K562 (cell line): ENCODE results near the gene RSPH6A. TPM values are rescaled to one million over a fixed set of nuclear protein-coding genes. Genes with fewer than 3 reads are reported as not detected.

Source experiments
- BRCA1 ChIP-seq, 2 experiments: fragments of 450-650 bp in 1 of 2; sonication (generic) in 1 of 2; formaldehyde crosslinking in 1 of 2; IDR thresholded peaks; 2 replicates each; pipeline versions ENCODE4 v1.5.0 to v1.6.1; 2017 to 2020; ENCODE audit warnings: mild to moderate bottlenecking in 1 of 2, missing genetic modification reagents in 1 of 2
- NONO ChIP-seq, 2 experiments: fragments of 200-400 bp in 1 of 2; fragments of 450-650 bp in 1 of 2; formaldehyde crosslinking in 1 of 2; IDR thresholded peaks; 2 replicates each; pipeline ENCODE4 v1.6.1; 2017; ENCODE audit warnings: low read depth in 2 of 2, mild to moderate bottlenecking in 2 of 2, moderate library complexity in 2 of 2, low read length in 1 of 2
- NR2F6 ChIP-seq: fragments of 450-650 bp; formaldehyde crosslinking; IDR thresholded peaks from 2 replicates; pipeline ENCODE4 v1.4.0; 2020; ENCODE audit warnings: mild to moderate bottlenecking
- PHB ChIP-seq: fragments of 250-450 bp; sonication (Bioruptor Pico); IDR thresholded peaks from 2 replicates; pipeline ENCODE4 v1.5.0; 2021
- POLR2A ChIP-seq: fragments of 450-650 bp; conservative IDR thresholded peaks from 2 replicates; pipeline ENCODE4 v1.6.1; 2016
- POLR2H ChIP-seq: IDR thresholded peaks from 2 replicates; pipeline ENCODE4 v1.6.1; 2016; ENCODE audit warnings: missing genetic modification characterization, low read depth, mild to moderate bottlenecking, control low read depth, missing compliant biosample characterization, moderate library complexity
- SAP30 ChIP-seq: fragments of 200-600 bp; sonication (generic); IDR thresholded peaks from 2 replicates; pipeline ENCODE4 v1.6.1; 2012; ENCODE audit warnings: borderline replicate concordance, low read depth, mild to moderate bottlenecking, moderate library complexity, low read length, control low read depth, inconsistent platforms; ENCODE audit not compliant: insufficient read depth, poor library complexity, severe bottlenecking
- SLC30A9 ChIP-seq: fragments of 250-450 bp; sonication (Bioruptor Pico); IDR thresholded peaks from 2 replicates; pipeline ENCODE4 v1.8.0; 2022; ENCODE audit warnings: mild to moderate bottlenecking, moderate library complexity
- TARDBP ChIP-seq: fragments of 450-650 bp; IDR thresholded peaks from 2 replicates; pipeline ENCODE4 v1.6.1; 2016
- ZFX ChIP-seq: sonication (generic); formaldehyde crosslinking; IDR thresholded peaks from 2 replicates; pipeline ENCODE4 v1.8.0; 2022; ENCODE audit warnings: mild to moderate bottlenecking, missing genetic modification reagents, moderate library complexity
- ZNF717 ChIP-seq: fragments of 250-450 bp; sonication (Bioruptor Pico); IDR thresholded peaks from 2 replicates; pipeline ENCODE4 v1.5.0; 2021
- ZNF780A ChIP-seq: fragments of 250-450 bp; sonication (Bioruptor Pico); IDR thresholded peaks from 2 replicates; pipeline ENCODE4 v1.5.0; 2021; ENCODE audit warnings: mild to moderate bottlenecking
- polyA plus RNA-seq, 8 experiments: library from polyadenylated mRNA; depleted of rRNA in 4 of 8; stranded (reverse) in 5 of 8; unstranded in 3 of 8; fragments of >200 nt; fragmentation: Nextera tagmentation in 2 of 8; fragmentation: Illumina TruSeq in 1 of 8; extraction: Ambion mirVana in 2 of 8; extraction: Trizol in 1 of 8; gene quantifications; 2 replicates each; pipeline versions ENCODE4 v1.2.1 to v1.2.3, GENCODE V29; 2011 to 2014; ENCODE audit warnings: inconsistent platforms in 1 of 8, missing spikeins in 1 of 8
- total RNA-seq, 7 experiments: library from RNA; depleted of rRNA in 6 of 7; stranded (reverse); fragments of >200 nt in 6 of 7; fragmentation: Illumina TruSeq in 2 of 7; extraction: Trizol in 2 of 7; gene quantifications; 2 replicates each; pipeline versions ENCODE4 v1.2.1 to v1.2.3, GENCODE V29; 2011 to 2021; ENCODE audit warnings: low replicate concordance in 1 of 7

The RSPH6A gene
- total and polyA plus RNA-seq, 9 of the 15 experiments (the other 6 are each of a cell fraction or from before 2014, with no cell fraction given), result 0.03 to 0.15 (median 0.07) TPM; not detected in 5

DNA sequence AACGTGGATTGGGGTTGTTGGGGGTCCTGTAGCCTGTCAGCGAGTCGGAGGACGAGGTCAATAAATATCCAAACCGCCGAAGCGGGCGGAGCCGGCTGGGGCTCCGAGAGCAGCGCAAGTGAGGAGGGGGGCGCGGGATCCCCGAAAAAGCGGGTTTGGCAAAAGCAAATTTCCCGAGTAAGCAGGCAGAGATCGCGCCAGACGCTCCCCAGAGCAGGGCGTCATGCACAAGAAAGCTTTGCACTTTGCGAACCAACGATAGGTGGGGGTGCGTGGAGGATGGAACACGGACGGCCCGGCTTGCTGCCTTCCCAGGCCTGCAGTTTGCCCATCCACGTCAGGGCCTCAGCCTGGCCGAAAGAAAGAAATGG, 45.3 kb downstream of the RSPH6A start (continued):
- no peak for TF ChIP-seq NONO (IDR thresholded peaks at IDR 0.05; ENCODE audit: low read depth in 2 of 2, low read length in 1 of 2)
- no peak for TF ChIP-seq PHB (CRISPR knock-in tag)
- TF ChIP-seq ZNF717 (CRISPR knock-in tag), result 0 out of 2 replicates have a peak, but pooled peaks have one; percentile 60
- 0 out of 2 replicates have a peak, but pooled peaks have one; percentile 23 for TF ChIP-seq NR2F6 (CRISPR knock-in tag)
- no peak for TF ChIP-seq BRCA1 (IDR thresholded peaks at IDR 0.05)
- 0 out of 2 replicates have a peak, but pooled peaks have one; percentile 18 for TF ChIP-seq BRCA1 (CRISPR knock-in tag; IDR thresholded peaks at IDR 0.05)
- no peak for TF ChIP-seq ZFX
- 0 out of 2 replicates have a peak, but pooled peaks have one; percentile 82 for TF ChIP-seq ZNF780A (CRISPR knock-in tag)
- TF ChIP-seq POLR2H (tag), result 0 out of 2 replicates have a peak, but pooled peaks have one; percentile 2
- TF ChIP-seq SLC30A9, result no peak
- TF ChIP-seq POLR2A, result peak; percentile 45
- TF ChIP-seq SAP30, result peak; percentile 3
- TF ChIP-seq TARDBP, result no peak
